ENCODE results near the gene BECN2.
"Not testable (repeated sequence)": the region's sequence is repeated elsewhere in the genome, so short reads cannot be mapped to it uniquely, and the experiment has no call there.

The BECN2 gene

GRCh38 chr1:241979926-241980325 lies 22.4 kb downstream of the BECN2 start:
- DNase-seq (ENCODE audit: low spot score), result no peak

GRCh38 chr1:241985787-241986186 lies 28.2 kb downstream of the BECN2 start:
- peak; percentile 61 for DNase-seq (ENCODE audit: low spot score)

GRCh38 chr1:241988389-241988930 lies 30.9 kb downstream of the BECN2 start:
- DNase-seq (ENCODE audit: low spot score), result not testable (repeated sequence)

GRCh38 chr1:241990040-241990439 lies 32.5 kb downstream of the BECN2 start:
- peak; percentile 96 for DNase-seq (ENCODE audit: low spot score)

- DNase-seq (ENCODE audit: low spot score), result no peak
These were observed 35.2 kb downstream of the BECN2 start for GRCh38 chr1:241992734-241993133.

- DNase-seq (ENCODE audit: low spot score), result no peak
These were observed 36.6 kb downstream of the BECN2 start for GRCh38 chr1:241994171-241994570.

- DNase-seq (ENCODE audit: low spot score), result no peak
These were observed 39.9 kb downstream of the BECN2 start for GRCh38 chr1:241997401-241997998.

- DNase-seq (ENCODE audit: low spot score), result peak; percentile 88
These were observed 40.9 kb downstream of the BECN2 start for GRCh38 chr1:241998412-241998921.

GRCh38 chr1:241999026-241999425 lies 41.5 kb downstream of the BECN2 start, which contains the start of gene MAP1LC3C:
TSS of gene MAP1LC3C (minus strand) at chr1:241999098. CDS start at chr1:241999008, 90 bp downstream.
- DNase-seq (ENCODE audit: low spot score), result no peak

GRCh38 chr1:242000434-242000833 lies 42.9 kb downstream of the BECN2 start:
- no peak for DNase-seq (ENCODE audit: low spot score)

- peak; percentile 46 for DNase-seq (ENCODE audit: low spot score)
These were observed 44.5 kb downstream of the BECN2 start for GRCh38 chr1:242002072-242002471.

- DNase-seq (ENCODE audit: low spot score), result no peak
These were observed 44.9 kb downstream of the BECN2 start for GRCh38 chr1:242002510-242002909.

- no peak for DNase-seq (ENCODE audit: low spot score)
These were observed 47.4 kb downstream of the BECN2 start for GRCh38 chr1:242004751-242005495.

- DNase-seq (ENCODE audit: low spot score), result no peak
These were observed 48.4 kb downstream of the BECN2 start for GRCh38 chr1:242005866-242006535.

GRCh38 chr1:242006976-242007375 lies 49.4 kb downstream of the BECN2 start:
- no peak for DNase-seq (ENCODE audit: low spot score)

Measured in AG08395 (cell line).